ENCODE results near the gene BLOC1S1.

The BLOC1S1 gene

DNA sequence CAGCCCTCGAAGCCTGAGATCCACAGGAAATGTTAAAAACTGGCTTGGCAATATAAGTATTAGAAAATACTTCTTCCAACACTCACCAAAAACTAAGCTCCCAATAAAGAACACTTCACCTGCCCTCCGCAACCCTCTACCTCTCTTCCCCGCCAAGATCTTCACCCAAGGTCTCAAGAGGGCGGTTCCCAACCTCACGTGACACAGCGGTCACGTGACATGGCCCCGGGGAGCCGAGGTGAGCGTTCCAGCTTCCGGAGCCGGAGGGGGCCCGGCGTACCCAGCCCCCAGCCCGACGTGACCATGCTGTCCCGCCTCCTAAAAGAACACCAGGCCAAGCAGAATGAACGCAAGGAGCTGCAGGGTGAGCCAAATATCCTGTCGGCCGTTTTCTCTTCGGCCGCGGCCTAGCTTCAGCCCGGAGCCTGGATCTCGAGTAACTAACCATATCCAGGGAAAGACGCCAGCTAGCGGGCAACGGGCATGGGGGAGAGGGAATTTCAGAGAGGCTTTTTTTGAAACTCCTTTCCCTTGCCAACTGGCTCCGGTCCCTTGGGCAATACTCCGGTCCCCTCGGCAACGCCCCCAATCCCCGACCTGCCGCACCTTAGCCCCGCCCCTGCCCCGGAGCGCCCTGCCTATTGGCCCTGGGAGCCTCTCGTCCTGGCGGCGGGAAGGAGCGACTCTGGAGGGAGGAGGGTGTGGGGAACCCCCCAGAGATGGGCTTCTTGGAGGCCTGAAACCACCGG, at the start of gene BLOC1S1:
BLOC1S1 (plus strand) TSS at position 214 of the 749 bp plus-strand sequence; CDS start at position 220, 6 bp downstream.
- DNase-seq (ENCODE audit: low read depth), result peak; percentile 91
- H3K4me3 ChIP-seq (ENCODE audit: low read depth, low read length), result peak within 1 kb of the TSS; percentile 67
- TF ChIP-seq, protein P1, sequence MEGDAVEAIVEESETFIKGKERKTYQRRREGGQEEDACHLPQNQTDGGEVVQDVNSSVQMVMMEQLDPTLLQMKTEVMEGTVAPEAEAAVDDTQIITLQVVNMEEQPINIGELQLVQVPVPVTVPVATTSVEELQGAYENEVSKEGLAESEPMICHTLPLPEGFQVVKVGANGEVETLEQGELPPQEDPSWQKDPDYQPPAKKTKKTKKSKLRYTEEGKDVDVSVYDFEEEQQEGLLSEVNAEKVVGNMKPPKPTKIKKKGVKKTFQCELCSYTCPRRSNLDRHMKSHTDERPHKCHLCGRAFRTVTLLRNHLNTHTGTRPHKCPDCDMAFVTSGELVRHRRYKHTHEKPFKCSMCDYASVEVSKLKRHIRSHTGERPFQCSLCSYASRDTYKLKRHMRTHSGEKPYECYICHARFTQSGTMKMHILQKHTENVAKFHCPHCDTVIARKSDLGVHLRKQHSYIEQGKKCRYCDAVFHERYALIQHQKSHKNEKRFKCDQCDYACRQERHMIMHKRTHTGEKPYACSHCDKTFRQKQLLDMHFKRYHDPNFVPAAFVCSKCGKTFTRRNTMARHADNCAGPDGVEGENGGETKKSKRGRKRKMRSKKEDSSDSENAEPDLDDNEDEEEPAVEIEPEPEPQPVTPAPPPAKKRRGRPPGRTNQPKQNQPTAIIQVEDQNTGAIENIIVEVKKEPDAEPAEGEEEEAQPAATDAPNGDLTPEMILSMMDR (IDR thresholded peaks at IDR 0.05; ENCODE audit: control insufficient read depth, extremely low read depth, insufficient read depth), result no peak

DNA sequence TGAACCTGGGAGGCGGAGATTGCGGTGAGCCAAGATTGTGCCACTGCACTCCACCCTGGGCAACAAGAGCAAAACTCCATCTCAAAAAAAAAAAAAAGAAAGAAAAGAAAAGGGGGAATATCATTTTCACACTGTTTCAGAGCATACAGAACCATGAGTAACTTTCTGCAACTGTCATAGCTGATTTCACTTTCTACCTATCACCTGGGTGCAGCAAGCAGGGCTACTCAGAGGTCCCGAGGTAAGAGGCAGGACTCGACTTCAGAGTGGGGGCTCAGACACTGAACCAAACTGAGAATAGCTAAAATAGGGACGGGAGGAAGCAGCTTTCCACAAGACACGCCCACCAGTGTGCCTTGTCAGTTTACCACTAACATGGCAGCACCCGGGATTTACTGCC, 49.3 kb upstream of the BLOC1S1 start:
- H3K4me3 ChIP-seq (ENCODE audit: low read depth, low read length), result no peak overlapping the region
- TF ChIP-seq, protein P1 (IDR thresholded peaks at IDR 0.05; ENCODE audit: control insufficient read depth, extremely low read depth, insufficient read depth), result no peak
- no peak for DNase-seq (ENCODE audit: low read depth)

DNA sequence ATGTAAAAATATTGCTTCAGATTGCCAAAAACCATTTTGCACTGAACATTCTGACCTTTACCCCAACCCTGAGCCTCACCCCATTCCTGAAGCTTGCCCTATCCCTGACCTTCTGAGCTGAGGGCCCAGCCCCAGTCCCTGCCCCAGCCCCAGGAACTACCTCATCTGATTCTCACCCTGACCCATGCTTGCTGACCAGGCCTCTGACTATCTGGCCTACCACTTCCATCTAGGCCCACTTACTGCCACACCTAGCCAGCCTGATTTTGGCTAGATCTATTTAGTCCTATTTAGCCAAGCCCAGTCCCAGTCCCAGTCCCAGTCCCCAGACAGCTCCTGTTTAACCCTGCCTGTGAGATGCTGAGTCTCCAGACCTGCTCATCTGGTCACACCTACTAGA, 45.6 kb upstream of the BLOC1S1 start:
- H3K4me3 ChIP-seq (ENCODE audit: low read depth, low read length), result no peak overlapping the region
- TF ChIP-seq, protein P1 (IDR thresholded peaks at IDR 0.05; ENCODE audit: control insufficient read depth, extremely low read depth, insufficient read depth), result no peak
- DNase-seq (ENCODE audit: low read depth), result no peak

DNA sequence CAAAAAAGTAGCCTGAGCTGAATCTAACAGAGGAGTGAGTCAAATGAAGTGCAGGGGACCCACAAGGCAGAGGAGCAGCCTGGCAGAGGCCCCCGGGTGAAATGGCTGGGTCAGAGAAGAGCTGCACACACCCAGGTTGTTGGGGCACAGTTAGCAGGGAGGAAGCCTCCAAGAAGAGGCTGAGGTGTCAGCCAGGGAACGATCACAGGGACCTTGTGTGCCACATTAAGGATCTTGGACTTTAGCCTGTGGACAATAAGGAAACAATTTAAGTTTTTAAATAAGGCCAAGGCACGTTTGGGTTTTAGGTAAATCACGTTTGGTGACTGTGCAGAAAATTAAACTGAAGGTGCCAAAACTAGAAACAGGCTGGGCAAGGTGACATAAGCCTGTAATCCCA, 44.1 kb upstream of the BLOC1S1 start:
- H3K4me3 ChIP-seq (ENCODE audit: low read depth, low read length), result no peak overlapping the region
- no peak for DNase-seq (ENCODE audit: low read depth)
- TF ChIP-seq, protein P1 (IDR thresholded peaks at IDR 0.05; ENCODE audit: control insufficient read depth, extremely low read depth, insufficient read depth), result no peak

DNA sequence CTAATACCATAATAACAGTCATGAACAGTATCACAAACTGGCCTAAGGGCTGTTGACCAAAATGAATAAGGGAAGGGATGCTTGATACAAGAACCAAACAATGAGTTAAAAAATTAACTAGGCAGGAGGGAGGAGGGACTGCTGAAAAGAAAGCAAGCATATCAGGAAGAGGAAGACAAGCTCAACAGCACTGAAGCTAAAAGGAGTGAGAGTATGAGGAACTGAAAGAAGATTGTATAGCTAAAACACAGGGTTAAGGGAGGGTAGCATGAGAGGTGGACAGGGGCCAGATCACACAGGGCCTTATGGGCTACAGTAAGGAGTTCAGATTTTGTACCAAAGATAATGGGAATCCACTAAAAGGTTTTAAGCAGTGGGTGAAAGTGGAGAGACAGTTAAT, 42.2 kb upstream of the BLOC1S1 start:
- TF ChIP-seq, protein P1 (IDR thresholded peaks at IDR 0.05; ENCODE audit: control insufficient read depth, extremely low read depth, insufficient read depth), result no peak
- H3K4me3 ChIP-seq (ENCODE audit: low read depth, low read length), result no peak overlapping the region
- no peak for DNase-seq (ENCODE audit: low read depth)

DNA sequence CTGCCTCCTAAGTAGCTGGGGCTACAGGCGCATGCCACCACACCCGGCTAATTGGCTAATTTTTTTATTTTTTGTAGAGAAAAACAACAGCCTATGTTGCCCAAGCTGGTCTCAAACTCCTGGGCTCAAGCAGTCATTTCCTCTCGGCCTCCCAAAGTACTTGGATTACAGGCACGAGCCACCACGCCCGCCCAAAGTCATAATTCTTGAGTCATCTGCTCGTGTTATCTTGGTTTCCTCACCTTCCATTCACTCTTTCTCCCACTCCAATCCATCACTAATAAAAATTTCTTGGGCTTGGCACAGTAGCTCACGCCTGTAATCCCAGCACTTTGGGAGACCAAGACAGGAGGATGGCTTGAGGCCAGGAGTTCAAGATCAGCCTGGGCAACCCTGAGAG, 40.2 kb upstream of the BLOC1S1 start:
- TF ChIP-seq, protein P1 (IDR thresholded peaks at IDR 0.05; ENCODE audit: control insufficient read depth, extremely low read depth, insufficient read depth), result no peak
- H3K4me3 ChIP-seq (ENCODE audit: low read depth, low read length), result no peak overlapping the region
- no peak for DNase-seq (ENCODE audit: low read depth)

DNA sequence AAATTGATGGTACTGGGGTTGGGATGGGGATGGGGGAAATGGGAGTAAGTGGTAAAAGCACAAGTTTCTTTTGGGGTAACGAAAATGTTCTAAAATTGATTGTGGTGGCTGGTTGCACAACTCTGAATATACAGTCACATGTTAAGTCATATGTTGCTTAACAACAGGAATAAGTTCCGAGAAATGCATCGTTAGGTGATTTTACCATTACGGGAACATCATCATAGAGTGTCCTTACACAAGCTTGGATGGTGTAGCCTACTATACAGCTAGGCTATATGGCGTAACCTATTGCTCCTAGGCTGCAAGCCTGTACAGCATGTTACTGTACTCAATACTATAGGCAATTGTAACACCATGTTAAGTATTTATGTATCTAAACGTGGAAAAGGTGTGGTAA, 39.1 kb upstream of the BLOC1S1 start:
- DNase-seq (ENCODE audit: low read depth), result no peak
- H3K4me3 ChIP-seq (ENCODE audit: low read depth, low read length), result no peak overlapping the region
- TF ChIP-seq, protein P1 (IDR thresholded peaks at IDR 0.05; ENCODE audit: control insufficient read depth, extremely low read depth, insufficient read depth), result no peak

Data from LNCaP clone FGC (cell line).